Measurements from ENCODE around the gene NUDT6.

The NUDT6 gene

DNA sequence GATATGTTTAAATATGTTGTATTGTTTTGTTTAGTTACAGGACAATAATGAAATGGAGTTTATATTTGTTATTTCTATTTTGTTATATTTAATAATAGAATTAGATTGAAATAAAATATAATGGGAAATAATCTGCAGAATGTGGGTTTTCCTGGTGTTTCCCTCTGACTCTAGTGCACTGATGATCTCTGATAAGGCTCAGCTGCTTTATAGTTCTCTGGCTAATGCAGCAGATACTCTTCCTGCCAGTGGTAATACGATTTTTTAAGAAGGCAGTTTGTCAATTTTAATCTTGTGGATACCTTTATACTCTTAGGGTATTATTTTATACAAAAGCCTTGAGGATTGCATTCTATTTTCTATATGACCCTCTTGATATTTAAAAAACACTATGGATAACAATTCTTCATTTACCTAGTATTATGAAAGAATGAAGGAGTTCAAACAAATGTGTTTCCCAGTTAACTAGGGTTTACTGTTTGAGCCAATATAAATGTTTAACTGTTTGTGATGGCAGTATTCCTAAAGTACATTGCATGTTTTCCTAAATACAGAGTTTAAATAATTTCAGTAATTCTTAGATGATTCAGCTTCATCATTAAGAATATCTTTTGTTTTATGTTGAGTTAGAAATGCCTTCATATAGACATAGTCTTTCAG is 26.9 kb downstream of the NUDT6 start:
- Histone ChIP-seq H3K4me1 (ENCODE audit: control insufficient read depth, insufficient read depth, low read length) (no peaks in the 10 kb centered on the region), H3K36me3 (ENCODE audit: control insufficient read depth, insufficient read depth, low read length) (peaks cover 13% of the 10 kb centered on the region), H3K4me3 (ENCODE audit: low read depth, low read length) (no peak overlapping the region), H3K9me3 (ENCODE audit: control insufficient read depth, insufficient read depth, low read length) (no peaks in the 10 kb centered on the region), H3K9ac (ENCODE audit: low read depth, low read length) (no peak overlapping the region), H3K27me3 (ENCODE audit: control insufficient read depth, insufficient read depth, low read length) (no peaks in the 10 kb centered on the region)

DNA sequence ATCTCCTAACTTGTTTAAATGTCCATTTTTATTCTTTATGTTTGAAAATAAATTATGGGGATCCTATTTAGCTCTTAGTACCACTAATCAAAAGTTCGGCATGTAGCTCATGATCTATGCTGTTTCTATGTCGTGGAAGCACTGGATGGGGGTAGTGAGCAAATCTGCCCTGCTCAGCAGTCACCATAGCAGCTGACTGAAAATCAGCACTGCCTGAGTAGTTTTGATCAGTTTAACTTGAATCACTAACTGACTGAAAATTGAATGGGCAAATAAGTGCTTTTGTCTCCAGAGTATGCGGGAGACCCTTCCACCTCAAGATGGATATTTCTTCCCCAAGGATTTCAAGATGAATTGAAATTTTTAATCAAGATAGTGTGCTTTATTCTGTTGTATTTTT is 27.6 kb downstream of the NUDT6 start:
- Histone ChIP-seq H3K27me3 (ENCODE audit: control insufficient read depth, insufficient read depth, low read length) (no peaks in the 10 kb centered on the region), H3K9me3 (ENCODE audit: control insufficient read depth, insufficient read depth, low read length) (no peaks in the 10 kb centered on the region), H3K4me3 (ENCODE audit: low read depth, low read length) (no peak overlapping the region), H3K36me3 (ENCODE audit: control insufficient read depth, insufficient read depth, low read length) (peaks cover 13% of the 10 kb centered on the region), H3K4me1 (ENCODE audit: control insufficient read depth, insufficient read depth, low read length) (no peaks in the 10 kb centered on the region), H3K9ac (ENCODE audit: low read depth, low read length) (no peak overlapping the region)

DNA sequence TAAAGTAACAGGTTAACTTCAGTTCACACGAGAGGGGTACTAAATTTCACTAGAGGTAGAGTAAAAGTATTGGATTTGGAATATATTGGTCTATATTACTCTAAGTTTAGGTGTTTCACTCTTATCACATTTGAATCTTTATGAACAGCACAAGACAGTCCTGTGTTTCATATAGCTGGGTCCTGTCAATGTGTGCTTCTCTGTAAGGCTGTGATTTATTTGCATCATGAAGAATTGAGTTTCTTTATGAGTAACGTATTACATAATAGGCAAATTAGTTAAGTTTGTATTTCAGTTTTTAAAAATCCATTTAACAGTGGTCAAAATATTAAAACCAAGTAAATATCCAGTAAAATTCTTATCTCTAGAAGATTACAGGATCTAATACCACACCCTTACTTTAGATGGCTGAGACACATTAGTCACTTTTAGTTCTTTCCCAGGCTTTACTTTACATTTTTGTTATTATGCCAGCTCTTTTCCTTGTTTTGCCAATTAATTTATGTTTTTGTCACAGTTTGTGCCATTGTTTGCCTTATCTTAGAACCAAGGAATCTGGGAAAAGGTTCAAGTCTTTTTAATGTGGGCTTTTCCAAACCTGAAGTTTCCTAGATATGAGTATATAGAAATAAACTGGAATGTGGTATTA is 32.1 kb downstream of the NUDT6 start:
- Histone ChIP-seq H3K9me3 (ENCODE audit: control insufficient read depth, insufficient read depth, low read length) (no peaks in the 10 kb centered on the region), H3K27me3 (ENCODE audit: control insufficient read depth, insufficient read depth, low read length) (no peaks in the 10 kb centered on the region), H3K4me1 (ENCODE audit: control insufficient read depth, insufficient read depth, low read length) (no peaks in the 10 kb centered on the region), H3K36me3 (ENCODE audit: control insufficient read depth, insufficient read depth, low read length) (peaks cover 13% of the 10 kb centered on the region), H3K4me3 (ENCODE audit: low read depth, low read length) (no peak overlapping the region), H3K9ac (ENCODE audit: low read depth, low read length) (no peak overlapping the region)

DNA sequence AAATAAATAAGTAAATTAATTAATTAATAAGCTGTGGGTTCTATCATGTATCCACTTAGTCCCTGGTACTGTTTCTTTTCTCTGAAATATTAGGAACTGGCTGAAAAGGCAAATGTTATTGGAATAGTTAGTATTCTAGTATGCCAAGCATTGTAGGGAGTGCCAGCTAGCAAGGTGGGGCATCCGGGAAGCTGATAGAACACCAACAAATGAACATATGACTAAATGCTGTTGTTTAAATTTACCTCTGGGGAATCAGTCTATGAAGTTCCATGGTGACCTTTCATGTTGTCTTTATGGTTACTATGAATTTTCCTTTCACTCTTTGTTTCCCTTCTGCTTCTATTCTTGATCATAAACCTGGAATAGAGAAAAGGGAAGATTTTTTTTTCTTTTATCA is 32.7 kb downstream of the NUDT6 start:
- H3K9ac ChIP-seq (ENCODE audit: low read depth, low read length) = no peak overlapping the region
- no peaks in the 10 kb centered on the region for H3K9me3 ChIP-seq (ENCODE audit: control insufficient read depth, insufficient read depth, low read length)
- no peaks in the 10 kb centered on the region for H3K4me1 ChIP-seq (ENCODE audit: control insufficient read depth, insufficient read depth, low read length)
- H3K36me3 ChIP-seq (ENCODE audit: control insufficient read depth, insufficient read depth, low read length) = peaks cover 13% of the 10 kb centered on the region
- H3K27me3 ChIP-seq (ENCODE audit: control insufficient read depth, insufficient read depth, low read length) = no peaks in the 10 kb centered on the region
- H3K4me3 ChIP-seq (ENCODE audit: low read depth, low read length) = no peak overlapping the region

DNA sequence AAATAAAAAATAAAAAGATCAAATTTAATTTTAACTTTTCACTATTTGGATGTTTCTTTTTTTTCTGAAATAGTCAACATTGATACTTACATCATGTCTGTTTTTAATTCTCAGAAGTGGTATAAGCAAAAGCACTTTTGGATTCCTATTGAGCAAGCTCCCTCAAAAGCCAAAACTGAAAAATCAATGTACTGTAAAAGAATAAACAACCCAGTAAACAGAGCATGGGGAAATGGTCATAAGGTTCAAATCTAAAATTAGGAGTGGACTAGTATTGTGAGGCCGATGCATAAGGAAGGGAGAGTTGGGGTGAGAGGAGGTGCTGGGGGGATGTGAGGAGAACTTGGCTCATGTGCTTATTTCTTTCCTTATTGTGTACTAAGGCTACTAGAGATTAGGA is 37.9 kb downstream of the NUDT6 start:
- Histone ChIP-seq H3K9me3 (ENCODE audit: control insufficient read depth, insufficient read depth, low read length) (no peaks in the 10 kb centered on the region), H3K4me3 (ENCODE audit: low read depth, low read length) (no peak overlapping the region), H3K27me3 (ENCODE audit: control insufficient read depth, insufficient read depth, low read length) (no peaks in the 10 kb centered on the region), H3K36me3 (ENCODE audit: control insufficient read depth, insufficient read depth, low read length) (peaks cover 12% of the 10 kb centered on the region), H3K9ac (ENCODE audit: low read depth, low read length) (no peak overlapping the region), H3K4me1 (ENCODE audit: control insufficient read depth, insufficient read depth, low read length) (no peaks in the 10 kb centered on the region)

DNA sequence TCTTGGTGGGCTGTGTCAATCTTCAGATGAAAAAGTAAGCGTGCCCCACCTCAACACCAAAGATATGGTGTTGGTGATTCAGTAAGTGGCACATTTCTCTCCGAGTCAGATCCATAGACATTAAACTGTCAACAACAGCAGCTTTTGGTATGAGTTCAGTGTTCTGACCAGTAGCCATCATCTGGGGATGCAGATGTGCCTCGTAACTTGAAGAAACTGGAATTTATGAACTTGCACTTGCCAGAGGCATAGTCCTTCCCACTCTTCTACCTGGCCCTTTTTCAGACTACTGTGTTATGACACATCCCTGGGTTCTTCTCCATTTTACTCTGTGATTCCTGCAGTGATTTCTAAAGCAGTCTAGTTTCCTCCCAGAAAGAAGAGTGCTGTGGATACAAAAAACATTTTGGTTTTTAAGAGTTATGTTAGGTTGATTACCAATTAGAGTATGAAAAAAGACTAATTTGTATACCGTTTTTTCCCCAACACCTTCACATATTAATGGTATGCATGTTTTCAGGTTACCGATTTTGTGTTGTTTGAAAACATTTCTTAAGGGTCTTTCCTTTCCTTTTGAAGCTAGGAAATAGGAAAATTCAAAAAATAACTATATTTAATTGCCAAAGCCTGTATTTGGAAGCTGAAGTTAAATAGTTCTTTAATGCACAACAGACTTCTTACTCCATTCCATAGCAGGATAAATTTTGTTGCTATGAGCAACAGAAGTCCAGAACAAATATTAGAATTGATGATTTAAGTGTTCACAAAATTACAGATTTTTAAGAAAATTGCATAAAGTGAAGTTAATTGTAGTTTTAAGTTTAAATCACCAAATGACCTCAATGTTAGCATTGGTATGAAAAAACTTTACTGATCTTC is 39.3 kb downstream of the NUDT6 start:
- Histone ChIP-seq H3K9ac (ENCODE audit: low read depth, low read length) (no peak overlapping the region), H3K27me3 (ENCODE audit: control insufficient read depth, insufficient read depth, low read length) (no peaks in the 10 kb centered on the region), H3K36me3 (ENCODE audit: control insufficient read depth, insufficient read depth, low read length) (peaks cover 14% of the 10 kb centered on the region)

DNA sequence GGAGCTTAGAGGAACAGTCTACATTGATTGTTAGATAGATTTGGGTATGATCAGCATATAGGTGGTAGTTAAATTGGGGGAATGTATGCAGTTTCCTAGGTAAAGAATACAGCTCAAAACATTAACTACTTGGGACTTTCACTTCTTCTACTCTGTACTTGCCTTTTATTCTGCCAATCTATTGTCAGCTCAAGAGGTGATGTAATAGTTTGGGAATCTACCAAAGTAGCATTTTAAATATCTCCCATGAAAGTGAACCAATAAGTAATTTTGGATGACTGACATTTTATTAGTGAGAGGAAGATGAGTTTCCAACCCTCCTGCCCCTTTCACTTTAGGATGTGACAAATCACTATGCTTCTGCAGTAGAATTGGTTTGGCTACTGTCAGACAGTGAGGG is 43.4 kb downstream of the NUDT6 start:
- H3K36me3 ChIP-seq (ENCODE audit: control insufficient read depth, insufficient read depth, low read length) = peaks cover 31% of the 10 kb centered on the region

More for the DNA sequence above, 39.3 kb downstream of the NUDT6 start:
- Histone ChIP-seq H3K9me3 (ENCODE audit: control insufficient read depth, insufficient read depth, low read length) (no peaks in the 10 kb centered on the region), H3K4me1 (ENCODE audit: control insufficient read depth, insufficient read depth, low read length) (no peaks in the 10 kb centered on the region), H3K4me3 (ENCODE audit: low read depth, low read length) (no peak overlapping the region)

DNA sequence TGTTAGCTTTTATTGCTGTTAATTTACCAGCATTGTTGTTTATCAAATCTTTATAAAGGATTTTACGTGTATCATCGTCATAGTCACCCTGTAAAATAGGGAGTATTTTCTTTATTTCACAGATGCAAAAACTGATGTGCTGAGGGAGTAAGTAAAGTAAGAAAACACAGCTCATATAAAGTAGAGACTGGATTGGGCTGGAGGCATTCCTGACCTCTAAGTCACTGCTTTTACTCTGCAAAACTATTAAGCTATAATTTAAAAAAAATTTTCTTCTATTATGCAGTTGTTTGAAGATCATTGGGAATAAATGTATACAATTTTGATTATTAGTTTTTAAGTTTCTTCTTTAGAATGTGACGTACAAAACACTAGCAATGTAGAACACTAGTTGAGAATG is 45.9 kb downstream of the NUDT6 start:
- Histone ChIP-seq H3K27me3 (ENCODE audit: control insufficient read depth, insufficient read depth, low read length) (no peaks in the 10 kb centered on the region), H3K9ac (ENCODE audit: low read depth, low read length) (no peak overlapping the region), H3K4me3 (ENCODE audit: low read depth, low read length) (no peak overlapping the region), H3K36me3 (ENCODE audit: control insufficient read depth, insufficient read depth, low read length) (peaks cover 25% of the 10 kb centered on the region), H3K9me3 (ENCODE audit: control insufficient read depth, insufficient read depth, low read length) (no peaks in the 10 kb centered on the region), H3K4me1 (ENCODE audit: control insufficient read depth, insufficient read depth, low read length) (peaks cover 2% of the 10 kb centered on the region)

More for the DNA sequence above, 43.4 kb downstream of the NUDT6 start:
- H3K9me3 ChIP-seq (ENCODE audit: control insufficient read depth, insufficient read depth, low read length) = no peaks in the 10 kb centered on the region
- H3K4me3 ChIP-seq (ENCODE audit: low read depth, low read length) = no peak overlapping the region
- no peaks in the 10 kb centered on the region for H3K4me1 ChIP-seq (ENCODE audit: control insufficient read depth, insufficient read depth, low read length)
- no peaks in the 10 kb centered on the region for H3K27me3 ChIP-seq (ENCODE audit: control insufficient read depth, insufficient read depth, low read length)
- H3K9ac ChIP-seq (ENCODE audit: low read depth, low read length) = no peak overlapping the region

DNA sequence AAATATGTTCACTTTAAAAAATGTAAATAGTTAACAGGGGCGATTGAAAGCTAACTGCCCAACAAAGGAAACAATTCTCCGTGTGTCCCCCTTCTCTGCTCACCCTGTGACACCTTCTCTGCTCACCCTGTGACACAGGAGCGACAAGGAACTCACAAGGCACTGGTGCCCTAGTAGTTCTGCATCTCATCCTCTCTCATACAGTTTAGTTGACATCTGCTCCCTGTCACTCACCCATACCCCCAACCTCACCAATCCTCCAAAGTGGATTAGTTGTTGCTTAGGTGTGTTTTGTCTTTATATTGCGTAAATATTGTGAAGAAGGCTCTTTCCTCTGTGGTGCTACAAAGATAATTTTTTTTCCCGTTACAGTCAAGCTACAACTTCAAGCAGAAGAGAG is 46.4 kb downstream of the NUDT6 start:
- Histone ChIP-seq H3K9ac (ENCODE audit: low read depth, low read length) (no peak overlapping the region), H3K4me1 (ENCODE audit: control insufficient read depth, insufficient read depth, low read length) (peaks cover 2% of the 10 kb centered on the region), H3K4me3 (ENCODE audit: low read depth, low read length) (no peak overlapping the region), H3K27me3 (ENCODE audit: control insufficient read depth, insufficient read depth, low read length) (no peaks in the 10 kb centered on the region), H3K9me3 (ENCODE audit: control insufficient read depth, insufficient read depth, low read length) (no peaks in the 10 kb centered on the region), H3K36me3 (ENCODE audit: control insufficient read depth, insufficient read depth, low read length) (peaks cover 25% of the 10 kb centered on the region)

DNA sequence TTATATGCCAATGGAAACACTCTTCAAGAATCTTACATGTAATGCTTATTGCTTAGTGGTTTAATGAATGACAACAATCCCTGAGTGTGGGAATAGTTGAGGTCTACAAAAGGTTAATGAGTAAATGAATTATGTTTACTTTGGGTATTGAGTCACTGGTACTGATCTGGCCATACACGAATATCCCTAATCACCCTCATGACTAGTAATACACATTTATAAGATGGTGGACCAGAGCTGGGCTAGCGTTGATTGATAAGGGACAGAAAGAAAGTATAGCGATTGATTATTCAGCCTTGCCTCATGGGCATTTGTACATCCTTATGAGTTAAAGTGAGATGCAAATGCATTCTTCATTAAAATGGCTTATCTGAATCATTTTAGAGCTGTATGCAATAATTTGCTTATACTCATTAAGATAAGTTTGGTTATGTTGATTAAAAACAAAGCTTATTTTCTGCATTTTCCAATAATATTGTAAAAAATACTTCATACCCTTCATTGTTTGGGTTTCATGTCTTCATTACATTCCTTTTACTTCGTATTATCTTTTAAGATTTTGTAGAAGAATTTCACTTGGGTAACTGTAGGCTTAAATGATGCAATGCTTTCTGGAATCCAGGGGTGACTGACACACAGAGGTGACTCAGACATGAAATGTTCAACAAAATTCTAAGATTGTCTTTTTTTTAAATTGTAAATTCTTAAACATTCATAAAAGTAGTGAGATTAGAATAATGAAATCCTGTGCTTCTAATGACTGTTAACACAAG is 48.4 kb downstream of the NUDT6 start:
- peaks cover 2% of the 10 kb centered on the region for H3K4me1 ChIP-seq (ENCODE audit: control insufficient read depth, insufficient read depth, low read length)
- H3K9ac ChIP-seq (ENCODE audit: low read depth, low read length) = no peak overlapping the region
- H3K36me3 ChIP-seq (ENCODE audit: control insufficient read depth, insufficient read depth, low read length) = peaks cover 18% of the 10 kb centered on the region
- H3K4me3 ChIP-seq (ENCODE audit: low read depth, low read length) = no peak overlapping the region
- no peaks in the 10 kb centered on the region for H3K27me3 ChIP-seq (ENCODE audit: control insufficient read depth, insufficient read depth, low read length)
- H3K9me3 ChIP-seq (ENCODE audit: control insufficient read depth, insufficient read depth, low read length) = no peaks in the 10 kb centered on the region

DNA sequence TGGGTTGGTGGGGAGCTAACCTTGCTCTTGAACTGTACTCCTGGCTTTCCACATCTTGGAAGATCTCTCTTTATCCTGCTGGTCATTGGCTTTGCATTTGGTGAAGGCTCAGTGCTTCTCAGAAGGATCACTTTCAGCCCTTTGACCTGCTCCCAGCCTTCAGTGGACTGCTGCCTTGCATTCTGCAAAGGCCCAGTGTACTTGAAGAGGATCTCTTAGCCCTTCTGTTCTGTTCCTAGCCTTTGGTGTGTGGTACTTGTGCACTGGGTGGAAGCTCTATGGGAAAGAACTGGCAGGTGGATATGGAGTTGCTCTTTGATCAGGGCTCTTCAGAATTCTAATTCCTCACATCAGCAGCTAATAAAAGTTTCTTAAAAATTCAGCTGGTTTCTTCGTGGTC is 49.3 kb downstream of the NUDT6 start:
- Histone ChIP-seq H3K9me3 (ENCODE audit: control insufficient read depth, insufficient read depth, low read length) (no peaks in the 10 kb centered on the region), H3K27me3 (ENCODE audit: control insufficient read depth, insufficient read depth, low read length) (no peaks in the 10 kb centered on the region), H3K4me3 (ENCODE audit: low read depth, low read length) (no peak overlapping the region), H3K36me3 (ENCODE audit: control insufficient read depth, insufficient read depth, low read length) (peaks cover 17% of the 10 kb centered on the region), H3K9ac (ENCODE audit: low read depth, low read length) (no peak overlapping the region), H3K4me1 (ENCODE audit: control insufficient read depth, insufficient read depth, low read length) (peaks cover 2% of the 10 kb centered on the region)

Measured in iPS-15b (cell line).